WTC11 (cell line): ENCODE data around the gene ICA1. TPM values are rescaled to one million over a fixed set of nuclear protein-coding genes. Genes with fewer than 3 reads are reported as not detected.

ENCODE experiments used
- ATAC-seq: fragments of 200-7000 bp; cut with Tn5 transposase; 2 replicates; pipeline ENCODE4 v1.10.0; 2021; ENCODE audit warnings: mild to moderate bottlenecking, moderate library complexity
- CTCF ChIA-PET: fragments of 300-600 bp; sonication (Branson Sonifier 250); formaldehyde crosslinking; loops from one replicate; lab custom pipeline; 2021; ENCODE audit warnings: antibody characterized with exemption; lab: Charles Lee
- POLR2A ChIA-PET: fragments of 350-600 bp; sonication (Branson Sonifier 250); formaldehyde crosslinking; loops from one replicate; lab custom pipeline; 2021; ENCODE audit warnings: antibody characterized with exemption; lab: Charles Lee
- DNase-seq: peaks from one replicate; pipeline ENCODE4 v3.0.0; 2021; ENCODE audit warnings: low spot score
- H3K27ac Mint-ChIP-seq: 2 replicates; pipeline ENCODE4 v1.8.0; 2021; ENCODE audit warnings: mixed read lengths
- H3K27me3 Mint-ChIP-seq: 2 replicates; pipeline ENCODE4 v1.8.0; 2021; ENCODE audit warnings: low read depth, mild to moderate bottlenecking, moderate library complexity, mixed read lengths
- H3K36me3 Mint-ChIP-seq: 2 replicates; pipeline ENCODE4 v1.8.0; 2021; ENCODE audit warnings: mixed read lengths
- H3K4me1 Mint-ChIP-seq: 2 replicates; pipeline ENCODE4 v1.8.0; 2022; ENCODE audit warnings: mixed read lengths
- H3K4me3 Mint-ChIP-seq: 2 replicates; pipeline ENCODE4 v1.8.0; 2021; ENCODE audit warnings: mild to moderate bottlenecking, moderate library complexity, mixed read lengths
- H3K9me3 Mint-ChIP-seq: 2 replicates; pipeline ENCODE4 v1.8.0; 2021; ENCODE audit warnings: mixed read lengths
- CTCF ChIP-seq: fragments of 200-600 bp; IDR thresholded peaks from 2 replicates; pipeline ENCODE4 v1.8.0; 2022; ENCODE audit warnings: antibody characterized with exemption
- E2F5 ChIP-seq: sonication (generic); formaldehyde crosslinking; IDR thresholded peaks from 2 replicates; pipeline ENCODE4 v1.8.1; 2022; ENCODE audit warnings: mild to moderate bottlenecking, moderate library complexity, missing genetic modification reagents
- ETV6 ChIP-seq: sonication (generic); formaldehyde crosslinking; IDR thresholded peaks from 2 replicates; pipeline ENCODE4 v1.8.1; 2022; ENCODE audit warnings: mild to moderate bottlenecking, missing genetic modification reagents
- GABPB1 ChIP-seq: sonication (generic); formaldehyde crosslinking; IDR thresholded peaks from 2 replicates; pipeline ENCODE4 v1.8.1; 2023; ENCODE audit warnings: mild to moderate bottlenecking, missing genetic modification reagents
- IRF2 ChIP-seq: sonication (generic); formaldehyde crosslinking; IDR thresholded peaks from 2 replicates; pipeline ENCODE4 v1.8.0; 2022; ENCODE audit warnings: low read depth, missing genetic modification reagents, borderline replicate concordance
- JAZF1 ChIP-seq: fragments of 250-450 bp; sonication (Bioruptor Pico); IDR thresholded peaks from 2 replicates; pipeline ENCODE4 v1.9.0; 2021; ENCODE audit warnings: moderate library complexity, mild to moderate bottlenecking, inconsistent platforms
- KAT7 ChIP-seq: sonication (generic); formaldehyde crosslinking; IDR thresholded peaks from 2 replicates; pipeline ENCODE4 v1.8.1; 2023; ENCODE audit warnings: missing genetic modification reagents, mild to moderate bottlenecking, borderline replicate concordance
- MAX ChIP-seq: sonication (generic); formaldehyde crosslinking; IDR thresholded peaks from 2 replicates; pipeline ENCODE4 v1.8.0; 2022; ENCODE audit warnings: mild to moderate bottlenecking, missing genetic modification reagents
- MYBL2 ChIP-seq: sonication (generic); formaldehyde crosslinking; IDR thresholded peaks from 2 replicates; pipeline ENCODE4 v1.8.1; 2023; ENCODE audit warnings: mild to moderate bottlenecking, moderate library complexity, missing genetic modification reagents
- NFYB ChIP-seq: sonication (generic); formaldehyde crosslinking; conservative IDR thresholded peaks from 2 replicates; pipeline ENCODE4 v1.8.0; 2022; ENCODE audit warnings: low read depth, missing genetic modification reagents
- TCF7 ChIP-seq: sonication (generic); formaldehyde crosslinking; IDR thresholded peaks from 2 replicates; pipeline ENCODE4 v1.8.0; 2022; ENCODE audit warnings: mild to moderate bottlenecking, low read depth, missing genetic modification reagents, moderate library complexity
- TEAD4 ChIP-seq: sonication (generic); formaldehyde crosslinking; IDR thresholded peaks from 2 replicates; pipeline ENCODE4 v1.8.0; 2022; ENCODE audit warnings: mild to moderate bottlenecking, missing genetic modification reagents
- USF2 ChIP-seq: sonication (generic); formaldehyde crosslinking; IDR thresholded peaks from 2 replicates; pipeline ENCODE4 v1.8.1; 2023; ENCODE audit warnings: mild to moderate bottlenecking, missing genetic modification reagents, moderate library complexity
- ZMAT4 ChIP-seq: fragments of 250-450 bp; sonication (Bioruptor Pico); IDR thresholded peaks from 2 replicates; pipeline ENCODE4 v1.9.0; 2021; ENCODE audit warnings: mild to moderate bottlenecking
- ZNF121 ChIP-seq: sonication (generic); formaldehyde crosslinking; IDR thresholded peaks from 2 replicates; pipeline ENCODE4 v1.8.0; 2023; ENCODE audit warnings: missing genetic modification reagents
- ZNF425 ChIP-seq: fragments of 250-450 bp; sonication (Bioruptor Pico); conservative IDR thresholded peaks from 2 replicates; pipeline ENCODE4 v1.9.0; 2021; ENCODE audit warnings: mild to moderate bottlenecking
- ZNF671 ChIP-seq: fragments of 250-450 bp; sonication (Bioruptor Pico); IDR thresholded peaks from 2 replicates; pipeline ENCODE4 v1.8.0; 2021; ENCODE audit warnings: mild to moderate bottlenecking
- ZSCAN18 ChIP-seq: fragments of 250-450 bp; sonication (Bioruptor Pico); IDR thresholded peaks from 2 replicates; pipeline ENCODE4 v2.1.2; 2022; ENCODE audit warnings: mild to moderate bottlenecking, moderate library complexity
- total RNA-seq: library from RNA; stranded (reverse); gene quantifications from 3 replicates; pipeline ENCODE4 v1.2.3, GENCODE V29; 2021

Gene ICA1
- total RNA-seq, 1 experiment from 2014 or later = 31.2 TPM

GRCh38 chr7:8085420-8085819, 176.5 kb downstream of the ICA1 start:
- no peaks in the 10 kb centered on the region for H3K27me3 Mint-ChIP-seq
- H3K36me3 Mint-ChIP-seq = peaks cover 3% of the 10 kb centered on the region; the same call in 1 of the 2 replicates
- ChIA-PET CTCF (interaction anchor here (0.6 to 2.6 kb wide), 7 partner anchors 9 to 404 kb away, joined by 3 to 9 read pairs (median 5); no protein-coding TSS in a partner anchor), POLR2A (interaction anchor here (0.9 to 1.4 kb wide), 3 partner anchors 10 to 62 kb away, joined by 3 to 4 read pairs (median 4); no protein-coding TSS in a partner anchor)
- H3K4me3 Mint-ChIP-seq = no peak overlapping the region
- ATAC-seq (peak; percentile 58), DNase-seq (no peak)
- H3K4me1 Mint-ChIP-seq = peaks cover 26% of the 10 kb centered on the region
- no peak overlapping the region for H3K27ac Mint-ChIP-seq
- TF ChIP-seq ETV6 (CRISPR knock-in tag) = no peak
- TF ChIP-seq ZMAT4 (CRISPR knock-in tag) = no peak
- no peak for TF ChIP-seq MYBL2 (CRISPR knock-in tag)
- no peak for TF ChIP-seq KAT7
- H3K9me3 Mint-ChIP-seq = no peaks in the 10 kb centered on the region

GRCh38 chr7:8084836-8085235, 177.1 kb downstream of the ICA1 start:
- Mint-ChIP-seq H3K4me3 (no peak overlapping the region), H3K27me3 (no peaks in the 10 kb centered on the region), H3K9me3 (no peaks in the 10 kb centered on the region), H3K27ac (no peak overlapping the region)
- TF ChIP-seq ZSCAN18 (CRISPR knock-in tag) (no peak), JAZF1 (CRISPR knock-in tag) (no peak), ZNF425 (no peak), ZNF121 (CRISPR knock-in tag) (no peak), CTCF (no peak), MAX (no peak), E2F5 (CRISPR knock-in tag) (no peak), GABPB1 (no peak), ETV6 (CRISPR knock-in tag) (no peak), IRF2 (no peak), NFYB (CRISPR knock-in tag) (no peak), ZNF671 (CRISPR knock-in tag) (no peak), TEAD4 (CRISPR knock-in tag) (no peak), USF2 (CRISPR knock-in tag) (no peak), TCF7 (no peak)
- TF ChIP-seq, all 79 proteins: peak for 0
- ATAC-seq (peak; percentile 61; the same call in 1 of the 2 replicates), DNase-seq (no peak)
- Mint-ChIP-seq H3K4me1 (peaks cover 26% of the 10 kb centered on the region), H3K36me3 (peaks cover 3% of the 10 kb centered on the region; the same call in 1 of the 2 replicates)
- POLR2A ChIA-PET = interaction anchor here (0.9 to 1.4 kb wide), 3 partner anchors 9 to 63 kb away, joined by 3 to 4 read pairs (median 4); no protein-coding TSS in a partner anchor
- CTCF ChIA-PET = interaction anchor here (0.6 to 2.6 kb wide), 7 partner anchors 9 to 403 kb away, joined by 3 to 9 read pairs (median 5); no protein-coding TSS in a partner anchor
